ENCODE measurements around the gene SNTG2. TPM values are rescaled to one million over a fixed set of nuclear protein-coding genes. Genes with fewer than 3 reads are reported as not detected.

Gene SNTG2
- total RNA-seq, result 0.59 TPM in 1 of 2 replicates, not detected in the other

GRCh38 chr2:950080-950966, at the start of gene SNTG2:
SNTG2 (plus strand) TSS chr2:950849; CDS start chr2:950997, 148 bp downstream.

GRCh38 chr2:1413156-1413710, 462.6 kb downstream of the SNTG2 start, which contains the start of gene TPO:
TPO (plus strand) TSS chr2:1413463; CDS start chr2:1414409, 946 bp downstream.

All from smooth muscle cell of the umbilical artery (primary cell).